ENCODE results near the gene CLIC4. TPM values are rescaled to one million over a fixed set of nuclear protein-coding genes. Genes with fewer than 3 reads are reported as not detected.

CLIC4 gene
- total RNA-seq, 1 experiment from 2014 or later: 230 TPM

DNA sequence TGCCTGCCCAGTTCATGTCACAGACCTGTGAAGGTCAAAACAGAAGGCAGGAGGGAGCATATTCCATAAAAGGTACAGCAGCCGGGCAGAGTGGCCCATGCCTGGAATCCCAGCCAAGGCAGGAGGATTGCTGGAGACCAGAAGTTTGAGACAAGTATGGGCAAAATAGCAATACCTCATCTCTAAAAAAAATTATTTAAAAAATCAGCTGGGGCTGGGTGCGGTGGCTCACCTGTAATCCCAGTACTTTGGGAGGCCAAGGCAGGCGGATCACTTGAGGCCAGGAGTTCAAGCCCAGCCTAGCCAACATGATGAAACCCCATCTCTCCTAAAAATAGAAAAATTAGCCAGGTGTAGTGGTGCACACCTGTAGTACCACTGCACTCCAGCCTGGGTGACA lies 120.3 kb downstream of the CLIC4 start:
- Histone ChIP-seq H2BK5ac (ENCODE audit: insufficient read length, low read length) (no peak overlapping the region), H3K56ac (ENCODE audit: insufficient read length, low read depth, low read length) (no peak overlapping the region), H3K4me1 (ENCODE audit: insufficient read depth, low read length) (no peaks in the 10 kb centered on the region), H4K5ac (ENCODE audit: insufficient read length, low read depth, low read length) (no peak overlapping the region), H2BK120ac (ENCODE audit: low read depth, low read length, poor library complexity, severe bottlenecking) (no peak overlapping the region), H3T11ph (ENCODE audit: low read length) (no peak overlapping the region), H3K18ac (ENCODE audit: insufficient read length, low read depth, low read length) (no peak overlapping the region), H3K14ac (ENCODE audit: insufficient read depth, low read length) (no peak overlapping the region), H3K4ac (ENCODE audit: low read depth, low read length) (no peak overlapping the region), H4K20me1 (ENCODE audit: control insufficient read depth, insufficient read depth, insufficient read length) (no peaks in the 10 kb centered on the region), H3K27ac (ENCODE audit: insufficient read length, low read depth, low read length) (no peak overlapping the region), H2AK5ac (ENCODE audit: insufficient read length, low read length) (no peak overlapping the region), H3K79me1 (ENCODE audit: insufficient read depth, low read depth, low read length, poor library complexity, severe bottlenecking) (no peaks in the 10 kb centered on the region), H3K9ac (ENCODE audit: extremely low read depth, insufficient read length, low read length) (no peak overlapping the region), H2BK15ac (ENCODE audit: low read depth, low read length) (no peak overlapping the region), H3K9me3 (ENCODE audit: control insufficient read depth, low read depth, low read length) (no peaks in the 10 kb centered on the region), H3K4me2 (ENCODE audit: insufficient read depth, insufficient read length, low read length) (no peak overlapping the region), H3K27me3 (ENCODE audit: insufficient read depth, low read length) (no peaks in the 10 kb centered on the region), H4K8ac (replicated peaks; ENCODE audit: insufficient read length, low read depth, low read length) (no peak overlapping the region), H3K23ac (ENCODE audit: insufficient read length, low read depth, low read length) (no peak overlapping the region), H4K91ac (ENCODE audit: insufficient read length, low read depth, low read length) (no peak overlapping the region), H3K79me2 (ENCODE audit: insufficient read depth, low read length) (no peaks in the 10 kb centered on the region), H2AFZ (ENCODE audit: low read length) (no peak overlapping the region), H3K23me2 (ENCODE audit: insufficient read length, low read depth, low read length, poor library complexity, severe bottlenecking) (no peaks in the 10 kb centered on the region), H2BK12ac (ENCODE audit: insufficient read length, low read depth, low read length) (no peak overlapping the region), H2BK20ac (ENCODE audit: low read depth, low read length, poor library complexity, severe bottlenecking) (no peak overlapping the region)
- Mint-ChIP-seq H3K36me3 (ENCODE audit: insufficient read depth in 1 of 3, low read depth in 3 of 3) (no peaks in the 10 kb centered on the region), H3K4me3 (no peak overlapping the region), H3K9me3 (no peaks in the 10 kb centered on the region; a peak in 1 of 5 replicates), H3K27ac (no peak overlapping the region), H3K27me3 (ENCODE audit: low read depth) (peaks cover 5% of the 10 kb centered on the region), H3K4me1 (peaks cover 12 to 19% of the 10 kb centered on the region in 2 experiments)
- no CpG with 5 or more reads among the region's 3 CpGs for WGBS (ENCODE audit: extremely low coverage, insufficient read length, low lambda C conversion rate)
- TF ChIP-seq, protein P1, sequence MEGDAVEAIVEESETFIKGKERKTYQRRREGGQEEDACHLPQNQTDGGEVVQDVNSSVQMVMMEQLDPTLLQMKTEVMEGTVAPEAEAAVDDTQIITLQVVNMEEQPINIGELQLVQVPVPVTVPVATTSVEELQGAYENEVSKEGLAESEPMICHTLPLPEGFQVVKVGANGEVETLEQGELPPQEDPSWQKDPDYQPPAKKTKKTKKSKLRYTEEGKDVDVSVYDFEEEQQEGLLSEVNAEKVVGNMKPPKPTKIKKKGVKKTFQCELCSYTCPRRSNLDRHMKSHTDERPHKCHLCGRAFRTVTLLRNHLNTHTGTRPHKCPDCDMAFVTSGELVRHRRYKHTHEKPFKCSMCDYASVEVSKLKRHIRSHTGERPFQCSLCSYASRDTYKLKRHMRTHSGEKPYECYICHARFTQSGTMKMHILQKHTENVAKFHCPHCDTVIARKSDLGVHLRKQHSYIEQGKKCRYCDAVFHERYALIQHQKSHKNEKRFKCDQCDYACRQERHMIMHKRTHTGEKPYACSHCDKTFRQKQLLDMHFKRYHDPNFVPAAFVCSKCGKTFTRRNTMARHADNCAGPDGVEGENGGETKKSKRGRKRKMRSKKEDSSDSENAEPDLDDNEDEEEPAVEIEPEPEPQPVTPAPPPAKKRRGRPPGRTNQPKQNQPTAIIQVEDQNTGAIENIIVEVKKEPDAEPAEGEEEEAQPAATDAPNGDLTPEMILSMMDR (conservative IDR thresholded peaks at IDR 0.05): no peak
- DNase-seq: no peak

All from H9 (cell line).